Activated T-helper 2 cell treated with anti-CD3 and anti-CD28 coated beads, Interferon-gamma antibody, Interleukin-2, Interleukin-4, amounts not matched to agents 10 μg/mL and 5 μg/mL and 100 μg/mL, durations not matched to agents 14 hours and 24 hours and 36 hours (primary cell): ENCODE measurements around the gene WDR49. TPM values are rescaled to one million over a fixed set of nuclear protein-coding genes. Genes with fewer than 3 reads are reported as not detected.

Source experiments
- DNase-seq: peaks from one replicate; pipeline ENCODE4 v3.0.0; 2021; ENCODE audit warnings: low spot score
- H3K27ac Mint-ChIP-seq: one replicate; pipeline ENCODE4 v1.8.0; 2021; ENCODE audit warnings: mixed read lengths
- H3K27me3 Mint-ChIP-seq: one replicate; pipeline ENCODE4 v1.8.0; 2021; ENCODE audit warnings: low read depth, mixed read lengths
- H3K36me3 Mint-ChIP-seq: one replicate; pipeline ENCODE4 v1.8.0; 2021; ENCODE audit warnings: low read depth, mixed read lengths
- H3K4me1 Mint-ChIP-seq: one replicate; pipeline ENCODE4 v1.8.0; 2021; ENCODE audit warnings: low read depth, mixed read lengths
- H3K4me3 Mint-ChIP-seq: one replicate; pipeline ENCODE4 v1.8.0; 2021; ENCODE audit warnings: low read depth, mild to moderate bottlenecking, moderate library complexity, mixed read lengths
- H3K9me3 Mint-ChIP-seq: one replicate; pipeline ENCODE4 v1.8.0; 2021; ENCODE audit warnings: mixed read lengths
- intact Hi-C: fragments of 100-400 bp; cut with micrococcal nuclease; formaldehyde crosslinking; loops from one replicate; pipeline ENCODE4 v1.15.1; 2023
- total RNA-seq: library from RNA; stranded (reverse); gene quantifications from 2 replicates; pipeline ENCODE4 v1.2.3, GENCODE V29; 2022

The WDR49 gene
- total RNA-seq, 1 donor from 2014 or later = not detected

DNA sequence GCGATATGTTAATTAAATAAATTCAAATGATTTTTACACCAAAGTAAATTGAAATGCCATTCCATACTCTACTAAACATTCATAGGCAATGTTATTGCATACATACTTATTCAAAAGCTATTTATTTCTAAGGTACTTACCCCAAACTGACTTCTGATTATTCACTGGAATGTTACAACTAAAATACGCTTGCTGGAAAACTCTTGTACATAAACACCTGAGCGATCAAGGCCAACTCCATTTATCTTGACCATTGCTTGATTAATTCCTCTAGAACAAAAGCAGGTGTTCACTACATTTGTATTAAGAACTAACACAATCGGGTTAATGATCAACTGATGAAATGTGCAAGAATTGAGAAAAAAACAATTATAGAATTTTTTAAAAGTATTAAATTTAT is 179.9 kb downstream of the WDR49 start, which contains the start of gene SERPINI2:
Gene SERPINI2 (minus strand): TSS at position 180 of the 400 bp plus-strand sequence. CDS start 2,208 bp downstream, outside the sequence.
- intact Hi-C loops = no loop called here
- no peaks in the 10 kb centered on the region for H3K36me3 Mint-ChIP-seq
- DNase-seq = no peak
- no peak within 1 kb of the TSS for H3K27ac Mint-ChIP-seq
- no peak within 1 kb of the TSS for H3K4me3 Mint-ChIP-seq
- H3K27me3 Mint-ChIP-seq = no peaks in the 10 kb centered on the region
- H3K9me3 Mint-ChIP-seq = no peaks in the 10 kb centered on the region
- no peaks in the 10 kb centered on the region for H3K4me1 Mint-ChIP-seq

DNA sequence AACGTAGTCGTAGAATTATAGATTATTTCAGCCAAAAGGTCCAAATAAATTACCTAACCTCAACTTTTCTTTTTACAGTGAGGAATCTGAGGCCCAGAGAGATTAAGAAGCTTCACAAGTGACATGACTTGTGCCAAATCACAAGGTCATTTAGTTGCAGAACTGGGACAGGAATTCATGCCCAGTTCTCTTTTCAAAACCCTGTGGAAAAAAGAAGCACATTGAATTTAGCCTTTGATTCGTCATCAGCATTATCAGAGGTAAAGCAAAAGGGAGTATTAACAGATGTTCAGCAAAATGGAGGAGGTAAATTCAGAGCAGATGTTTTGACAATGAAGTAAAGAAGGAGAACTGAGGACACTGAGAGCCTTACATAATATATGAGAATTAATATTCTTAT is 184.4 kb downstream of the WDR49 start:
- intact Hi-C loops = no loop called here
- Mint-ChIP-seq H3K27ac (no peak overlapping the region), H3K27me3 (no peaks in the 10 kb centered on the region), H3K4me3 (no peak overlapping the region), H3K4me1 (no peaks in the 10 kb centered on the region), H3K9me3 (no peaks in the 10 kb centered on the region), H3K36me3 (no peaks in the 10 kb centered on the region)
- DNase-seq = no peak

DNA sequence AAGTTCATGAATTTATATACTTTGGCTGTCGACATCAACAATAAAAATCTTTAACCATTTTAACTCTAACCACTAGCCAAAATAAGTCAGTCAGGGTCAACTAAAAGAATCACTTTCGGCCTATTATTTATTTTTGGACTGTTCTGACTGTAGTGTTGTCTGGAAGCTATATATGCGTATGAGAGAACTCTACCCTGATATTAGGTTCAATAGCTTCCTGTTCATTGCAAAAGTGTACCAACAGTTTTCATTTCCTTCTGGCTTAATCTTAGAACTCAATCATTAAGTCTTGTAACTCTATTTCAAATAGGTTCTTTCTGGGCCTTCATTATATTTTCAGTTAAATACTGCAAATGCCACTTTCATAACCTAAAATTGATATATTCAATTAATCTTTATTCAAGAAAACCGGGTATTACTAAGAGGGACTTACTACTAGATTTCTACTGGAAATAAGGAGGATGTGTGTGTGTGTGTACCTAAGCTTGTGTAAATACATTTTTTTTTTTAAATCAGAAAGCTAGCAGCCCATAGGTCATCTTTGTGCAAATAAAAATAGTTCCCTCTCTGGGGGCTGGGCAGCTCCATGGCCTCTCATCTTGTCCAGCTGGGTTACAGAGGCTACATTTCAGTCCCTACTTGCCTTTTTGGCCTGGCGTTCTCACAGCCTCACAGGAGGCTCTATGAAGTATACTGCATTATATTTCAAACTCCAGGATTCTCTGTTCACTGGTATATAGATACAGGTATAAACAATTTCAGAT is 185.7 kb downstream of the WDR49 start:
- intact Hi-C loops = no loop called here
- DNase-seq = no peak
- Mint-ChIP-seq H3K36me3 (no peaks in the 10 kb centered on the region), H3K9me3 (no peaks in the 10 kb centered on the region), H3K27me3 (no peaks in the 10 kb centered on the region), H3K4me1 (no peaks in the 10 kb centered on the region), H3K4me3 (no peak overlapping the region), H3K27ac (no peak overlapping the region)

DNA sequence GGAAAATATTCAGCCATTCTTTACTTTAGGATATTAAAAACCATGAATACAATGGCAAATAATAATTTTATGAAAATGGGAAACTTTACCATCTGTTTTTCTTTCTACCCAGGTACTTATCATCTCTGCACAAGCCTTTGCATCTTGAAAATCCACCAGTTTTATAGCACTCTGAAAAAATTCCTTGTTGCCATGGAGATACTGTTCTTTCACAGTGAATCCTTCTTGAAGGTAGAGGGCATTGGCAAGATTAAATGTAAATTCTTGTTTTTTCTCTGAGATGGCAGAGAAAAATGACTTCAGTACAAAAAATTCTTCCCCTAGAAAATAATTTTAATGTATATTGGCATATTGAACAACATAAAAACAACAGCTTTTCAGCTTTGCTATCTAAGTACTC is 186.8 kb downstream of the WDR49 start:
- Mint-ChIP-seq H3K4me3 (no peak overlapping the region), H3K9me3 (no peaks in the 10 kb centered on the region), H3K27me3 (no peaks in the 10 kb centered on the region), H3K36me3 (no peaks in the 10 kb centered on the region), H3K27ac (no peak overlapping the region), H3K4me1 (no peaks in the 10 kb centered on the region)
- intact Hi-C loops = no loop called here
- no peak for DNase-seq

DNA sequence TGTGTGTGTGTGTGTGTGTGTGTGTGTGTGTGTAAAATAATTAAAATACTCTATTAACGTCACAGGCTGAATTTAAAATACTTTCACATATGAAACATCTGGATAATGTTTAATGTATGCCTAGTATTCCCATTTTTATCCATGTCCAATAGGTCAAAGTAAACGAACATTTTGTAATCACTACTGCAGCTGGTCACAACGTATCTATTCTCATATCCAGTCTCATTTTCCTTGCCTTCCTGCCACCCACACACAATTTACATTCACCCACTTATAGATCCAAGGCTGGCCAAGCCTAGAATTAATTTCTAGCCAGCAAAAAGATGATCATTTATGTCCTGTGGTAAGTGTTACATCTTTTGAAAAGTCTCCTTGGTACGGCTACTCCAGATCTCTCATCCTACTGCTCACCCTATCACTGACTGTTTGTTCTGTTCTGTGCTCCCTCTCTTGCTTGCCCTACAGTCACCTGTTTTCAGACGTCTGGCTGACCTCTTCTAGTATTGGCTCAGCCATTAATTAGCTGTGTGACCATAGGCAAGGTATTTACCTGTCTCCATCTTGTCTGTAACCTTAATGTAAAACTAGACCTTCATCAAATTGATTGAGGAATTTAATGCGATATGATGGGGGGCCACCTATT is 197.5 kb downstream of the WDR49 start:
- intact Hi-C loops = no loop called here

DNA sequence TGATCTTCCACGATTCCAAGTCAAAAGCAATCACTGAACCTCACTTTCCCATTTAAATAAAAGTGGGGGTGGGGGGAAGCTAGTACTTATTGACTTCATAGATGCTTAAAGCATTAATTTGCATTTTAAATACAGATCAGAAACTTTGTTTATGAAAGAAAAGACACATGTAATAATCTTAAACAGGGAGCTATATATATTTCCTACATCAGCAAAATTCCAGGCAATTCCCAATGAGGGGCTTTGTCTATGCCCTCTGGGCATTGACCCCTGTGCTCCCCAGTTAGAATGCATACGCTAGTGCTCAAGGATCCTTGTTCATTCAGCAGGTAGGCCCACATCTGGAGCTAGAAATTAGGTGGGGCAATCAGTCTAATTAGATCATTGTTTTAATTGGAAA is 199.9 kb downstream of the WDR49 start:
- Mint-ChIP-seq H3K36me3 (no peaks in the 10 kb centered on the region), H3K4me3 (no peak overlapping the region), H3K27ac (no peak overlapping the region), H3K4me1 (no peaks in the 10 kb centered on the region), H3K27me3 (no peaks in the 10 kb centered on the region), H3K9me3 (no peaks in the 10 kb centered on the region)
- intact Hi-C loops = no loop called here
- no peak for DNase-seq

More for the DNA sequence above, 197.5 kb downstream of the WDR49 start:
- H3K9me3 Mint-ChIP-seq = no peaks in the 10 kb centered on the region
- H3K27ac Mint-ChIP-seq = no peak overlapping the region
- no peaks in the 10 kb centered on the region for H3K4me1 Mint-ChIP-seq
- DNase-seq = no peak
- no peaks in the 10 kb centered on the region for H3K36me3 Mint-ChIP-seq
- H3K27me3 Mint-ChIP-seq = no peaks in the 10 kb centered on the region
- no peak overlapping the region for H3K4me3 Mint-ChIP-seq

DNA sequence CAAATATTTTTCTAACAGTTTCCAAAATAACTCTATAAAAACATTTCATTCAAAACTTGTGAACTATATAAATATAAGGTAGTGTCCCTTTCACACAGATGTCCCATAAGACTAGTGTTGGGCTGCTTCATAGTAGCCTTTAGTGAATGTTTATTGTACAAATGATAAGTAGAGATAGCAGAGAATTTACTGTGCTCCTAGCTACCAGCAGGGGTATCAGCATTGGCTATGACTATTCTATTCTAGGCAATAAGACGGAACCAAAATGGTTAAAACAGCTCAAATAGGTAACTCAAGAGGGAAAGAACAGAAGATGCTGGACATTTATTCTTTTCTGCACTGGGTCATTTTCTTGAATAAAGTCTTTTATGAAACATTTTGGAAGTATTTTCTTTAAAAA is 202.5 kb downstream of the WDR49 start:
- Mint-ChIP-seq H3K36me3 (no peaks in the 10 kb centered on the region), H3K27me3 (no peaks in the 10 kb centered on the region), H3K9me3 (no peaks in the 10 kb centered on the region), H3K4me1 (no peaks in the 10 kb centered on the region), H3K27ac (no peak overlapping the region), H3K4me3 (no peak overlapping the region)
- intact Hi-C loops = no loop called here
- DNase-seq = no peak

DNA sequence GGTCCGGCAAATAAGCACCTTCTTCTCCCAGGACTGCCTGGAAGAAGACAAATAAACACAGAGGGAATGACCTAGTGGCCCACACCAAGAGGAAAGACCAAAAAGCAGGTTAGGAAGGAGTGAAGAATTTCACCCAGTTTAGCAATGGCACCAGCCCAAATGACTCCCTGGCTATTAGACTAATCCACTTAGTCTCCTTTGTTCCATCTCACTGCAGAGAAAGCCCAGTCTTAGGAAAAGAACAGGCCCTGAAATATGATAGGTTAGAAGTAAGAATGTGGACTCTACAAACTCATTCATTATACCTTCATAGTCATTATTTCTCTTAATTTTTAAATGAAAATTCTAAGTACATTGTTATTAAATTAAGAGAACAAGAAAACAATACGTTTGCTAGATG is 203.1 kb downstream of the WDR49 start:
- Mint-ChIP-seq H3K27me3 (no peaks in the 10 kb centered on the region), H3K36me3 (no peaks in the 10 kb centered on the region), H3K4me1 (no peaks in the 10 kb centered on the region), H3K27ac (no peak overlapping the region), H3K4me3 (no peak overlapping the region), H3K9me3 (no peaks in the 10 kb centered on the region)
- intact Hi-C loops = no loop called here
- DNase-seq = no peak

- H3K27me3 Mint-ChIP-seq = no peaks in the 10 kb centered on the region
- no peaks in the 10 kb centered on the region for H3K9me3 Mint-ChIP-seq
- H3K36me3 Mint-ChIP-seq = no peaks in the 10 kb centered on the region
- intact Hi-C loops = no loop called here
- no peak overlapping the region for H3K4me3 Mint-ChIP-seq
- H3K27ac Mint-ChIP-seq = no peak overlapping the region
- H3K4me1 Mint-ChIP-seq = no peaks in the 10 kb centered on the region
- no peak for DNase-seq
Observed at GRCh38 chr3:167450195-167450594, 203.5 kb downstream of the WDR49 start.

GRCh38 chr3:167445491-167445890 is 208.3 kb downstream of the WDR49 start:
- H3K27me3 Mint-ChIP-seq = no peaks in the 10 kb centered on the region
- intact Hi-C loops = no loop called here
- H3K9me3 Mint-ChIP-seq = no peaks in the 10 kb centered on the region
- no peaks in the 10 kb centered on the region for H3K36me3 Mint-ChIP-seq
- H3K4me3 Mint-ChIP-seq = no peak overlapping the region
- H3K4me1 Mint-ChIP-seq = no peaks in the 10 kb centered on the region
- H3K27ac Mint-ChIP-seq = no peak overlapping the region
- DNase-seq = no peak

DNA sequence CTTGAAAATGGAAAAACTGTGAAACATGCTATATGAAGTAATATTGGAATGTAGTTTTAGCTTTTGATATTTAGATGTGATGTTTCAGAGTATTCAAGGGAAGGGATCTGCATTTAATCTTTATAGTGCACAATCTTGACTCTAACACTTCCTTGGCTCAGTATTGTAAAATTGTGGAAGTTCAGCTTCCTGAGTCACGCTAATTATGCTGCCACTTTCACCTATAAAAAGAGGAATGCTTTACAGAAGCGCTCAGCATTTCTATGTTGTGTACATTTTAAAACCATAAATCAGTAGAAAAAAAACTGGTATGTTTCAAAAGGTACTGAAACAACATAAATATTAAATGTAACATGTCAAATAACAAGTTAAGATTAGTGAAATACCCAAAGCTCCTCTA is 212.5 kb downstream of the WDR49 start:
- H3K4me3 Mint-ChIP-seq = no peak overlapping the region
- no peak overlapping the region for H3K27ac Mint-ChIP-seq
- intact Hi-C loops = no loop called here
- H3K9me3 Mint-ChIP-seq = no peaks in the 10 kb centered on the region
- no peaks in the 10 kb centered on the region for H3K4me1 Mint-ChIP-seq
- H3K27me3 Mint-ChIP-seq = no peaks in the 10 kb centered on the region
- DNase-seq = no peak
- no peaks in the 10 kb centered on the region for H3K36me3 Mint-ChIP-seq

DNA sequence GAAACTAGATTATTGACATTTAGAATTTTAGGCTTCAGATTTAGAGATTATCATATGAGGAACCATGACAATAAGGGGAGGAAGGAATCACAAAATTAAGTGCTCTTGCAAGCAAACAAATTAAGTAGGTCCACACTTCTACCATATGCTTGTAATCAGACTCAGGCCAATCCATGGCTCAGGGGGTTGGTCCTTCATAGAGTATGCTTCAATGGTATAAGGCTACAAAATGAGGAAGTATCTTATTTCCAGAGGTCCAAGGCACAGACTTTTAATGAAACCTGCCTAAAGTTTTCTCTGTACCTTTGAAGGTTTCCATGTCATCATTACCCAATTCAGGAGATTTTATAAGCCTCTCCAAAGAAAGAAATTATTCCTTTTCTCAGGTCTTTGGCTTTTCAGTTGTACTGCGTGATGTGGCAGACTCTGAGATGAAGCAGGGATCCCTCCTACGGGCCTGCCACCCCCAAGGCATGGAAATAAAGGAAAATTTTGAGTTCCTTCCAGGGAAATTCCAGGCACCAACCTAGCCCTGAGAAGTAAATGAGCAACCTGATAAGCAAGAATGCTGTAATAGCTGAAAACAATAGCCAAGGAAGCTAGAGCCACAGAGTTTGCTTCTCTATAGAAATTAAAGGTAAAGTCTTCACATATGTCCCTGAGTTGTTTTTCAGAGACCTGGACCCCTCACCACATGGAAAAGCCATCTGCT is 216.2 kb downstream of the WDR49 start:
- Mint-ChIP-seq H3K27me3 (no peaks in the 10 kb centered on the region), H3K36me3 (no peaks in the 10 kb centered on the region), H3K4me1 (no peaks in the 10 kb centered on the region), H3K27ac (no peak overlapping the region), H3K9me3 (no peaks in the 10 kb centered on the region), H3K4me3 (no peak overlapping the region)
- no peak for DNase-seq
- intact Hi-C loops = no loop called here
